TTC549 (cell line): ENCODE results near the gene PPIC.

Source experiments
- FAIRE-seq: peaks from 2 replicates; lab custom pipeline; 2012; peaks lifted over from hg19 to GRCh38; lab: Jason Lieb, UNC

The PPIC gene

DNA sequence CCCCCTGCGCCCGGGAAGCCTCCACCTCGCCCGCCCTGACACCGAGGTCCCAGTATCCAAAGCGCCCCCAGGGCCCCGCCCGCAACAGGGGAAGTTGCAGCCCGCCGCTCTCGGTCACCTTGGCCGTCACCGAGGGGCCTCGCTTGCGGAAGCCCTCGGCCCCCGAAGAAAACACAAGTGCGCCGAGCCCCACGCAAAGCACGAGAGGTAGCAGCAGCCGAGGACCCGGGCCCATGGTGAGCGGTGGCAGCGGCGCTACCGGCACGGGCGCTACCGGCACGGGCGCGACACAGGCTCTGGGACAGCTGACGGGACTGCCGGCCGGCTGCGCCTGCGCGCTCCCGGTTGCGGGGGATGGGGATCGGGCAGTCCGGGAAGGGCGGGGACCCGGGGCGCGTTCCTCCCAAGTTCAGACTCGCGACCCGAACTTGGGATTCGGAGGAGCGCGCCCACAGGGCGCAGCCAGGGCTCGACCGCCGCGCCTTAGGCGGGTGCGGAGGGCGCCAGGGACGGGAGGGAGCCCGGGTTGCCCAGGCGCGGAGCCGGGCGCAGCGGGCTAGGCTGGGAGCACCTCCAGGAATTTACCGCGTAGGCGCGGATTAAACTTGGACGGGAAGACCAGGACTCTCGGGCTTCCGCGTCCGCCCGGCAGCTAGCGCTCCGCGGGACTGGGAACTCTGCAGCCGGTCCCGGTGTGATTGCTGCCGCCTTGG is at the start of gene PPIC:
Gene PPIC (minus strand): TSS at position 335 of the 713 bp plus-strand sequence. CDS start 100 bp downstream, at position 235.
- no peak for FAIRE-seq

DNA sequence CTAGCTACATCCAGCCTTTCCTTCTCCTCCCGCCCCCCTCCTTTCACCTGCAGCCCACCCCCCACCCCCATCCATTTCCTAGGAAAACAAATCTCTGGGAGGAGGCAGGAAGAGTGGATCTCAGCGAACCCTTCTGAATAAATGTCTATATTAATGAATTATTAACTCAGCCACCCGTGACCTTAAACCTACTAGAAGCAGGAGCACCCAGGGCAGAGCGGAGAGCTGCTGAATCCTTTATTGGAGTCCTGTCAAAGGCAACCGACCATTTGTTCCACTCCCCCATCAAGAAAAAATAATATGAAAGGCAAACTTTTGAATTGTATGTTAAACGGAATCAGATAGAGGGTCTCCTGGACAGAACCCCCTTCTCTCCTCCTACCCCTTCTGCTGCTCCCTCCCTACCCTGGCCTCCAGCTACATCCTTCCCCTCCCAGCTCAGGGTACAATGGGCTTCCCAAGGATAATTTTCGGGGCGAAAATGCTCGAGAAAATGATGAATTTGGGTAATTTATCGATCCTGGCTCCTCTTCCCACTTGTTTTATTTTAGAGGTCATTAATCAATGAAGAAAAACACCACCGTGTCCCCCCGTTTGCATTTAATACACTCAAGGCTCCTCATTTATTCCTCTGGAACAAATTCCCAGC is 49.2 kb upstream of the PPIC start:
- FAIRE-seq: no peak

- no peak for FAIRE-seq
These were observed 48.4 kb upstream of the PPIC start for GRCh38 chr5:123084730-123085605.

GRCh38 chr5:123083298-123083697 is 46.8 kb upstream of the PPIC start:
- no peak for FAIRE-seq

GRCh38 chr5:123080215-123080614 is 43.7 kb upstream of the PPIC start:
- no peak for FAIRE-seq

DNA sequence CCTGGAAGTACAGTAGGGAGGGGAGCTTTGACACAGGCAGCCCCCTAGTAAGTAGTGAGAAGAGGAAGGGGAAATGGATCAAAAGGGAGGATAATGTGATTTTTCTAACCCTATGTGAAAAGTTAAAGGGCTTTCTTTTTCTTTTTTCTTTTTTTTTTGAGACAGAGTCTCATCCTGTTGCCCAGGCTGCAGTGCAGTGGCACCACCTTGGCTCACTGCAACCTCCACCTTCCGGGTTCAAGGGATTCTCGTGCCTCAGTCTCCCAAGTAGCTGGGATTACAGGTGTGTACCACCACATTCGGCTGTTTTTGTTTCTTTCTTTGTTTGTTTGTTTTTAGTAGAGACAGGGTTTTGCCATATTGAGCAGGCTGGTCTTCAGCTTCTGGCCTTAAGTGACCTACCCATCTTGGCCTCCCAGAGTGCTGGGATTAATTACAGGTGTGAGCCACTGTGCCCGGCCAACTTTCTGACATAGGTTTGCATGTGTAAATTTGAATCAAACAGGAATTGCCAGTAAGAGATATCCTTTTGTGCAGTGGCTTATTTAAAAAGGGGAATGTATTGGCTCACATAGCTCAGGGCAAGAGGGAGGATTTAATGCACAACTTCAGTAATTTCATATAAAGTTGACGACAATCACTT is 39.1 kb upstream of the PPIC start:
- no peak for FAIRE-seq

DNA sequence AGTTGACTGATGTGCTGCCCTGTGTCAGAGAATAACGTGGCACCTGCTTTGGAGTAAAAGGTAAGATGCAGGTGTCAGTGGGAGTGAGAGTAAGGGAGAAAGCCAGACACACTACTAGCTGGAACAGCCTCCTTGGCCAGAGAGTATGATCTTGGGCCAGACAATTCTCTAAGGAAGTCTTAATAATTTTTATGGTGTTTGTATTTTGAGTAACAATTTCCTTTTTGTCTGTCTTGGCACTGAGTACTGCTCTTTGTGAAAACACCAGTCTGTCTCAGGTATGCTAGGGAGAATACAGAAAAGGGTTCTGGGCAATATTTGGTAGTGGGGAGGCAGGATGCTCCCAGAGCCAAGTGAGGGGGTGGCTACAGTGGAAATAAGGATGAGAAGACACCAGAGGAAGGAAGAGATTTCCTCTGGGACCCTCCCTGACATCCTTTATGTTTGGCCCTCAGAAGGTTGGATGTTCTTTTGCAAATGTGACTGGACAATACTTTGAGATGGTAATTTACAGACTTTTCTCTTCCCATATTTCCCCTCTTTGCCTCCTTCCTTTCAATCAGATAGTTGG is 31.9 kb upstream of the PPIC start:
- no peak for FAIRE-seq

- no peak for FAIRE-seq
These were observed 29.5 kb upstream of the PPIC start for GRCh38 chr5:123066016-123066415.

DNA sequence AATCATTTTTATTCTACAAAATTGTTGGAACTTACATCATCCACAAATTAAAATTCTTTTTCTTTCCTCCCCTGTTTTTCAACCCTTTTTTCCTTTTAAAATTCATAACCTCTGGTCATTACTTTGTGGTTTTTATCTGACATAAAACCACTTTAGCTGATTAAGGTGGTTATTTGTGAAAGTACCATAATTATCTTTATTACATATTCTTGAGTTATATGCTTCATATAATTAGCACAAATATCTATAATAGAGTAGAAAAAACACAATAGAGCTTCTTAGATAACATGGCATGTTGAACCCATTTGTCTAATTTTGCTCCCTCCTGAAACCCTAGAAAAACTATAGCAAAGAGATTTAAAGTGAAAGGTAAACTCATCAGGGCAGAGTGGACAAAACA is 22.9 kb upstream of the PPIC start:
- FAIRE-seq: no peak

DNA sequence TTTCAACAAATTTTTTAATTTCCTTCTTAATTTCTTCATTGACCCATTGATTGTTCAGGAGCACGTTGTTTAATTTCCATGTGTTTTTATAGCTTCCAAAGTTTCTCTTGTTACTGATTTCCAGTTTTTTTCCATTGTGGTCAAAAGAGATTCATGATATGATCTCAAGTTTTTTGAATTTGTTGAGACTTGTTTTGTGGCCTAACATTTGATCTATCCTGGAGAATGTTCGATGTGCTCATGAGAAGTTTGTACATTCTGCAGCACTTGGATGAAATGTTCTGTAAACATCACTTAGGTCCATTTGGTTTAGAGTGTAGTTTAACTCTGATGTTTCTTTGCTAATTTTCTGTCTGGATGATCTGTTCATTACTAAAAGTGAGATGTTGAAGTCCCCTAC is 14.7 kb upstream of the PPIC start:
- FAIRE-seq: no peak

DNA sequence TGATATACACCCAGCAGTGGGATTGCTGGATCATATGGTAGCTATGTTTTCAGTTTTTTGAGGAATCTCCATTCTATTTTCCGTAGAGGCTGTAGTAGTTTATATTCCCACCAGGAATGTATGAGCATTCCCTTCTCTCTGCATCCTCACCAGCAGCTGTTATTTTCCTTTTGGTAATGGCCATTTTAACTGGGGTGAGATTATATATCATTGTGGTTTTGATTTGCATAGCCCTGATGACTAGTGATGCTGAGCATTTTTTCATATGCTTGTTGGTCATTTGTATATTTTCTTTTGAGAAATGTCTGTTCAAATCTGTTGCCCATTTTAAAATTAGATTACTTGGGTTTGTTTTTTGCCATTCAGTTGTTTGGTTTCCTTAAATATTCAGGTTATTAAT is 11.2 kb upstream of the PPIC start:
- FAIRE-seq: no peak

DNA sequence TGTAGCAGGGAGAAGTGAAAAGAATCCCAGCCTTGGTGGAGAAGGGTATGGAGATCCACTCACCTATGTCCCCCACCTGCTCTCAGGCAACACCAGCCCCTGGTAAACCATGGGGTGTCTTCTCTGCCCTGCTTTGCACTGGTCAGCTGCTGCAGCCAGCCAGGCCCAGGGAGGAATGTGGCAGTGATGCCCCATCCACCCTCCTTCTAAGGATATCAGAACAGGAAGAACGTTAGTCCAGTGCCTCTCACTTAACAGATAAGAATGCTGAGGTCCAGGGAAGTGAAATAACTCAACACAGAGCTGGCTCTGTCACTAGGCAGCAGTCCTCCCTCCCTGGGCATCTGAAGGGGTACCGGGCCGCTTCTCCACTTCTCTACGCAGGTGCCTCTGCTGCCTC is 9.7 kb upstream of the PPIC start:
- no peak for FAIRE-seq

DNA sequence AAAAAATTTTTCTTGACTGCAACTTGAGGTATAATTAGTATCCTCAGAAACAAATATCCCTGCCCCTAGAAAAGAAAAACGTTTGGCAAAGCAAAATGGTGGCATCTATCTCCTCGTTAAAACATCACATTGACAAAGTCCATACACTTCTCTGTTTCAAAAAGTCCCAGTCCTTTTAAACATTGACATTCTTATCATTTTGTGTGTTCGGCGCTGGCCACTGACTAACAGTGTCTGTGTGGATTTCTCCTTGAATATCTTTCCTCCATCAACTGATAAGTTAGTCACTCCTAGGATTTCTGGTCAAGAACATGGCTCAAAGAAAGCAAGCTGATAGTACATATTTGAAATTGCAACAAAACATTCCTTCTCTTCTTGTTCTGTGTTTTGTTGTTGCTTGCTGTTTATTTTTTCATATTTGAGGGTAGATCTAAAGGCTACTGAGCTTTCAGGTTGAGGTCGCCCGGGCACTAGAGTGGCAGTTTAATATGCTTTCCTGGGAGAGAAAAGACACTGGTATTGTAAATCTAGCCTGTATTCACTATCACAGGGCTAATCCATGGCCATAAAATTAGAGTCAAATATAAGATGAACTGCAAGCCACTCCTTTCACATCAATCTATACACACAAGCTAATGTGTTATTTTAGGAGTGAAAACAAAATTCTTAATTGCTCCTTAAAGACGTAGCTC is 8.5 kb upstream of the PPIC start:
- FAIRE-seq: no peak

- no peak for FAIRE-seq
These were observed 3.1 kb upstream of the PPIC start for GRCh38 chr5:123039673-123040072.

- no peak for FAIRE-seq
These were observed 536 bp upstream of the PPIC start for GRCh38 chr5:123037104-123037418.

DNA sequence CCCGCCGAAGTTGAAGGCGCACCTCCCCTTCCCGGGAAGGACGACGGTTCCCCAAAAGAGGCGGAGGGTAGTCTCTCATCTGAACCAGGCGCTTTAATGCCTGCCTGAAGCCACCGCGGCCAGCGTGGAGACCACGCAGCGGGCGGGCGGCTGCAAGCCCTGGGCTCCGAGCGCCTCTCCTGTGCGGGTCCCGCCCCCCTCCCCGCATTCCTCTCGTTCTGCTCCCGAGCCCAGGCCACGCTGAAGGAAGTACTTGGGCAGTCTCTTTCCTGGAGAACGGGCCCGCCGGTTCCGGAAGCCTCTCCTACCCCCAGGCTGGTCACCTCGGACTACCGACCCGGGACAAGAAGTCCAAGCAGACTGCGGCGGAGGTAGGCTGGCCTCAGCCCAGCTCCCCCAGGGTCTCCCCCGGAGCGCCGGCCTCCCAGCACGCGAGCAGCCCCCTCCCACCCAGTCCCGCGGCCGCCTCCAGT is 571 bp downstream of the PPIC start:
- no peak for FAIRE-seq

- FAIRE-seq: peak; percentile 3
These were observed 1.1 kb downstream of the PPIC start for GRCh38 chr5:123035360-123035917.

DNA sequence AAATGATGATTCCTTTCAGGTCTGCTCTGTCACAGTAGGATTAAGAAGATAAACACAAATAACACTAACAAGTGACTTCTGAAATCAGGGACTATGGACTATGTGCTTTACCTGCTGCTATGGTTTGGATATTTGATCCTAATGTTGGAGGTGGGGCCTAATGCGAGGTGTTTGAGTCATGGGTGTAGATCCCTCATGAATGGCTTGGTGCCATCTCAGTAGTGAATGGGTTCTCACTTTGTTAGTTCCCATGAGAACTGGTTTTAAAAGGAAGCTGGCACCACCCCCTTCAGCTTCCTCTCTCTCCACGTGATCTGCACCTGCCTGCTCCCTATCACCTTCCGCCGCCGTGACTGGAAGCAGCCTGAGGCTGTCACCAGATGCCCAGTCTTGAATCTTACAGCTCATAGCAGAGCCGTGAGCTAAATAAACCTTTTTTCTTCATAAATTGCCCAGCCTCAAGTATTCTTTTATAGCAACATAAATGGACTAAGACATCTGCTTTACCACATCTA is 3.3 kb downstream of the PPIC start:
- FAIRE-seq: no peak

DNA sequence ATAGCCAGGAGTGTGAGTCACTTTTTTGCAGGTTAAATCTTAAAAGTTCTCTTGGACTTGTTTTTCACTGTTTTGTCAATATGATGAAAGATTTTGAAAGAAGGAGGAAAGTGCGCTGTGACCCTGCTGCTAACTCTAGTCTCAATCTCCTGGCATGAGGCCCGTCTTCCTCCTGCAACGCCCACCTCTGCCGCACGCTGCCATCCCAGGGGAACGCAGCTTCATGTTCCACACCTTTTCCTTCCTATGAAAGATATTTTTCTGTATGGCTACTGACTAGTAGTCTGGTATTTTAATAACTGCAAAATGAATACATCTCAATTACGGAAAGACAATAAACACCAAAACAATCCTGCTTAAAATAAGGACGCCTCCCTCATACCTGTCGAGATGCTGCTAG is 8.3 kb downstream of the PPIC start:
- no peak for FAIRE-seq

DNA sequence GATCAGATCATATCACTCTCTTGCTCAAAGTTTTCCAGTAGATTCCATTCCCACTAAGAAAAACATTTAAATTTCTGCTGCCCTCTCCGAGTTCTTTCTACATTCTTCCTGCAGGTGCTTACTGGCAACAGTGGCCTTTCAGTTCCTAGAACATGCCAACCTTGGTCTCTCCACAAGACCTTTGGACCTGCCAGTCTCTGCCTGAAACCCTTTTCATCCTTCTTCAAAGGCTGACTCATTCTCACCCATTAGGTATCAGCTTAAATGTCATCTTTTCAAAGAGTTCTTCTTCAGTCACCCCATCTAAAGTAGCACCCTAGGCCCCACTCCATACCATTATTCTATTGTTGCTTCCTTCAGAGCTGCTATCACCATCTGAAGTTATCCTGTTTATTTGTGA is 21.8 kb downstream of the PPIC start:
- no peak for FAIRE-seq

DNA sequence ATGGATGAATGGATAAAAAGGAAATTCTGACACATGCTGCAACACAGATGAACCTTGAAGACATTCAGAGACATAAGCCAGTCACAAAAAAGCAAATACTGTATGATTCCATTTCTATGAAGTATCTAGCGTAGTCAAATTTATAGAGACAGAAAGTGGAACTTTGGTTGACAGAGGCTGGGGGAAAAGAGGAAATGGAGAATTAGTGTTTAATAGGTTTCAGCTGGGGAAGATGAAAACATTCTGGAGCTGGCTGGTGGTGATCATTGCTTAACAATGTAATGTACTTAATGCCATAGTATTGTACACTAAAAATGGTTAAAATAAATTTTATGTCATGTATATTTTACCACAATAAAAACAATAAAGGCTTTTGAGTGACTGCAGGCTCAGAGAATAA is 24.2 kb downstream of the PPIC start:
- FAIRE-seq: no peak
